GM12875 (cell line): ENCODE data around the gene DTNBP1.

Experiments
- H3K4me3 ChIP-seq: one replicate; pipeline ENCODE4 v1.5.1; 2011; ENCODE audit warnings: low read depth, low read length, control low read depth
- CTCF ChIP-seq: IDR thresholded peaks from 2 replicates; pipeline ENCODE4 v1.5.1; 2011; ENCODE audit warnings: low read depth, mild to moderate bottlenecking, control low read depth, inconsistent platforms, low read length, moderate library complexity, borderline replicate concordance; ENCODE audit not compliant: insufficient read depth

The DTNBP1 gene

GRCh38 chr6:15489261-15489962, 173.4 kb downstream of the DTNBP1 start:
- no peak overlapping the region for H3K4me3 ChIP-seq
- TF ChIP-seq CTCF, result no peak

GRCh38 chr6:15487262-15487661, 175.6 kb downstream of the DTNBP1 start:
- H3K4me3 ChIP-seq, result no peak overlapping the region
- TF ChIP-seq CTCF, result no peak

- no peak overlapping the region for H3K4me3 ChIP-seq
- TF ChIP-seq CTCF, result no peak
Observed at GRCh38 chr6:15485936-15486335, 176.9 kb downstream of the DTNBP1 start.

GRCh38 chr6:15484821-15485220, 178.0 kb downstream of the DTNBP1 start:
- no peak overlapping the region for H3K4me3 ChIP-seq
- no peak for TF ChIP-seq CTCF

GRCh38 chr6:15484140-15484539, 178.7 kb downstream of the DTNBP1 start:
- H3K4me3 ChIP-seq, result no peak overlapping the region
- TF ChIP-seq CTCF, result no peak

GRCh38 chr6:15483060-15483459, 179.8 kb downstream of the DTNBP1 start:
- H3K4me3 ChIP-seq, result no peak overlapping the region
- TF ChIP-seq CTCF, result no peak

- no peak overlapping the region for H3K4me3 ChIP-seq
- TF ChIP-seq CTCF, result no peak
Observed at GRCh38 chr6:15481390-15482291, 181.2 kb downstream of the DTNBP1 start.
